ENCODE data around the gene NT5C3B.

Gene NT5C3B

DNA sequence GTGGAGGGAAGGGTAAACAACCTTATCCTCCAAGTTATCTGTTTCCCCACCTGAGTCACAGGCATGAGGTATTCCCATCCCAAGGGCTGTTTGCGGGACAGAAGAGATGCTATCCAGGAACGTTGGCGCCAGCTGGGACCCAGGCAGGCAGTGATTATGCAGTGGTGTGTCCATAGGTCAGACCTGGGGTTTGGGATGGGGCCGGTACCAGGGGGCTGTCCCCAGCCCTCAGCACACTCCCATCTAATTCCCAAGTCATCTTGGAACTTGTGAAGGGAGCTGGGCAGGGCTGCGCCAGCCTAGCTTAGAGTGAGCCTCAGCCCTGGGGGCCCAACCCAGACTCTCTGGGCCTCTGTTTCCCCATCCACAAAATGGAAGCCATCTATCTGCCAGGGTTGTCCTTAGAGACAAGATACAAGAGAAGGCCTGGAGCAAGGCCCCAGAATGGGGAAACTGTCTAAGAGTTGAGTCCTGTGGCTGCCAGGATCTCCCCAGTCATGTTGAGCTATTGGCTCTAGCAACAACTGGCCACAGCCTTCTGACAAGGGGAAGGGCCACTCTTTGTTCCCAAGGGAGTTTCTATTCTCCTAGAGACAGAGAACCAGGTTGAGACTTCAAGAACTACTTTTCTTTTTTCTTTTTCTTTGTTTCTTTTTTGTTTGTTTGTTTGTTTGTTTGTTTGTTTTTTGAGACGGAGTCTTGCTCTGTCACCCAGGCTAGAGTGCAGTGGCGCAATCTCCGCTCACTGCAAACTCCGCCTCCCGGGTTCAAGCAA, 39.7 kb downstream of the NT5C3B start:
- no peaks in the 10 kb centered on the region for H3K9me3 ChIP-seq (ENCODE audit: insufficient read depth, low read length)
- no peaks in the 10 kb centered on the region for H3K36me3 ChIP-seq (ENCODE audit: low read length)
- H3K4me3 ChIP-seq (ENCODE audit: insufficient read depth, low read length, poor library complexity, severe bottlenecking), result no peak overlapping the region
- H3K9me2 ChIP-seq (replicated peaks; ENCODE audit: insufficient read depth, low read length), result no peaks in the 10 kb centered on the region
- H3K27me3 ChIP-seq (ENCODE audit: low read length), result no peaks in the 10 kb centered on the region
- H4K20me1 ChIP-seq (ENCODE audit: low read depth, low read length), result no peaks in the 10 kb centered on the region
- TF ChIP-seq, protein P1, sequence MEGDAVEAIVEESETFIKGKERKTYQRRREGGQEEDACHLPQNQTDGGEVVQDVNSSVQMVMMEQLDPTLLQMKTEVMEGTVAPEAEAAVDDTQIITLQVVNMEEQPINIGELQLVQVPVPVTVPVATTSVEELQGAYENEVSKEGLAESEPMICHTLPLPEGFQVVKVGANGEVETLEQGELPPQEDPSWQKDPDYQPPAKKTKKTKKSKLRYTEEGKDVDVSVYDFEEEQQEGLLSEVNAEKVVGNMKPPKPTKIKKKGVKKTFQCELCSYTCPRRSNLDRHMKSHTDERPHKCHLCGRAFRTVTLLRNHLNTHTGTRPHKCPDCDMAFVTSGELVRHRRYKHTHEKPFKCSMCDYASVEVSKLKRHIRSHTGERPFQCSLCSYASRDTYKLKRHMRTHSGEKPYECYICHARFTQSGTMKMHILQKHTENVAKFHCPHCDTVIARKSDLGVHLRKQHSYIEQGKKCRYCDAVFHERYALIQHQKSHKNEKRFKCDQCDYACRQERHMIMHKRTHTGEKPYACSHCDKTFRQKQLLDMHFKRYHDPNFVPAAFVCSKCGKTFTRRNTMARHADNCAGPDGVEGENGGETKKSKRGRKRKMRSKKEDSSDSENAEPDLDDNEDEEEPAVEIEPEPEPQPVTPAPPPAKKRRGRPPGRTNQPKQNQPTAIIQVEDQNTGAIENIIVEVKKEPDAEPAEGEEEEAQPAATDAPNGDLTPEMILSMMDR (IDR thresholded peaks at IDR 0.05; ENCODE audit: insufficient read depth, low read length, poor library complexity, severe bottlenecking), result no peak
- TF ChIP-seq EZH2phosphoT487 (conservative IDR thresholded peaks at IDR 0.05; ENCODE audit: low read length), result no peak
- no peak overlapping the region for H3K4me2 ChIP-seq (ENCODE audit: low read depth, low read length, poor library complexity, severe bottlenecking)
- H3F3A ChIP-seq (ENCODE audit: insufficient read depth), result no peaks in the 10 kb centered on the region
- no peak overlapping the region for H2AFZ ChIP-seq (ENCODE audit: low read depth, low read length, severe bottlenecking)
- H3K9ac ChIP-seq (ENCODE audit: low read length), result no peak overlapping the region
- no peaks in the 10 kb centered on the region for H3K79me2 ChIP-seq (ENCODE audit: insufficient read depth, low read length)
- no peak overlapping the region for H3K27ac ChIP-seq (ENCODE audit: low read depth, low read length)

DNA sequence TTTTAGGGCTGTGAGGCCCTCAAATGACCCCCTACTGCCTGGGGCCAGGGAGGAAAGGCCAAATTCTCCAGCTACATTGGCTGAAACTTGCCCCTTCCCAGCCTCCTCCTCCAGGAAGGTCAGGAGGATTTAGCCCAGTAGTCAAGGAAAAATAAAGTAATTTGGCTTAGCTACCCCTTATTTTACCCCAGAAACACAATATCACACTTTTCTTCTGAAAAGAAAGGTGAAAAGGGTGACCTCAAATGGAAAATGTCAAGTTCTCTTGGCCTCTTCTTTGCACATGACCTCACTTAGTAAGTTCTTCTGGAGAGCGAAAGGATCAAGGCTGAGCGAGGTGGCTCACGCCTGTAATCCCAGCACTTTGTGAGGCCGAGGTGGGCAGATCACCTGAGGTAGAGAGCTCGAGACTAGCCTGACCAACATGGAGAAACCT, 41.5 kb downstream of the NT5C3B start:
- H3K27me3 ChIP-seq (ENCODE audit: low read length), result no peaks in the 10 kb centered on the region
- H3K4me2 ChIP-seq (ENCODE audit: low read depth, low read length, poor library complexity, severe bottlenecking), result no peak overlapping the region
- H3K4me3 ChIP-seq (ENCODE audit: insufficient read depth, low read length, poor library complexity, severe bottlenecking), result no peak overlapping the region

GRCh38 chr17:41793784-41794539, 42.1 kb downstream of the NT5C3B start:
- H4K20me1 ChIP-seq (ENCODE audit: low read depth, low read length), result no peaks in the 10 kb centered on the region
- TF ChIP-seq, protein P1 (IDR thresholded peaks at IDR 0.05; ENCODE audit: insufficient read depth, low read length, poor library complexity, severe bottlenecking), result no peak
- TF ChIP-seq EZH2phosphoT487 (conservative IDR thresholded peaks at IDR 0.05; ENCODE audit: low read length), result no peak
- H3K27ac ChIP-seq (ENCODE audit: low read depth, low read length), result no peak overlapping the region
- H3K9me3 ChIP-seq (ENCODE audit: insufficient read depth, low read length), result no peaks in the 10 kb centered on the region
- no peak overlapping the region for H3K4me2 ChIP-seq (ENCODE audit: low read depth, low read length, poor library complexity, severe bottlenecking)
- H3K9ac ChIP-seq (ENCODE audit: low read length), result no peak overlapping the region
- no peak overlapping the region for H2AFZ ChIP-seq (ENCODE audit: low read depth, low read length, severe bottlenecking)
- no peaks in the 10 kb centered on the region for H3K79me2 ChIP-seq (ENCODE audit: insufficient read depth, low read length)
- no peaks in the 10 kb centered on the region for H3K36me3 ChIP-seq (ENCODE audit: low read length)
- H3K27me3 ChIP-seq (ENCODE audit: low read length), result no peaks in the 10 kb centered on the region
- no peaks in the 10 kb centered on the region for H3F3A ChIP-seq (ENCODE audit: insufficient read depth)
- H3K9me2 ChIP-seq (replicated peaks; ENCODE audit: insufficient read depth, low read length), result no peaks in the 10 kb centered on the region
- H3K4me3 ChIP-seq (ENCODE audit: insufficient read depth, low read length, poor library complexity, severe bottlenecking), result no peak overlapping the region

More for the DNA sequence above, 41.5 kb downstream of the NT5C3B start:
- no peaks in the 10 kb centered on the region for H4K20me1 ChIP-seq (ENCODE audit: low read depth, low read length)
- no peak overlapping the region for H2AFZ ChIP-seq (ENCODE audit: low read depth, low read length, severe bottlenecking)
- no peak overlapping the region for H3K27ac ChIP-seq (ENCODE audit: low read depth, low read length)
- TF ChIP-seq, protein P1 (IDR thresholded peaks at IDR 0.05; ENCODE audit: insufficient read depth, low read length, poor library complexity, severe bottlenecking), result no peak
- TF ChIP-seq EZH2phosphoT487 (conservative IDR thresholded peaks at IDR 0.05; ENCODE audit: low read length), result no peak
- H3K9me3 ChIP-seq (ENCODE audit: insufficient read depth, low read length), result no peaks in the 10 kb centered on the region
- H3K36me3 ChIP-seq (ENCODE audit: low read length), result no peaks in the 10 kb centered on the region
- H3K79me2 ChIP-seq (ENCODE audit: insufficient read depth, low read length), result no peaks in the 10 kb centered on the region
- no peak overlapping the region for H3K9ac ChIP-seq (ENCODE audit: low read length)
- H3K9me2 ChIP-seq (replicated peaks; ENCODE audit: insufficient read depth, low read length), result no peaks in the 10 kb centered on the region
- no peaks in the 10 kb centered on the region for H3F3A ChIP-seq (ENCODE audit: insufficient read depth)
